HG03342 (cell line): Measurements from ENCODE around the gene ELAC2.

Experiments used
- ATAC-seq: cut with Tn5 transposase; IDR thresholded peaks from one replicate; pipeline ENCODE4 v1.9.1; 2021; ENCODE audit warnings: mild to moderate bottlenecking, moderate library complexity; ENCODE audit not compliant: unreplicated experiment

Gene ELAC2

DNA sequence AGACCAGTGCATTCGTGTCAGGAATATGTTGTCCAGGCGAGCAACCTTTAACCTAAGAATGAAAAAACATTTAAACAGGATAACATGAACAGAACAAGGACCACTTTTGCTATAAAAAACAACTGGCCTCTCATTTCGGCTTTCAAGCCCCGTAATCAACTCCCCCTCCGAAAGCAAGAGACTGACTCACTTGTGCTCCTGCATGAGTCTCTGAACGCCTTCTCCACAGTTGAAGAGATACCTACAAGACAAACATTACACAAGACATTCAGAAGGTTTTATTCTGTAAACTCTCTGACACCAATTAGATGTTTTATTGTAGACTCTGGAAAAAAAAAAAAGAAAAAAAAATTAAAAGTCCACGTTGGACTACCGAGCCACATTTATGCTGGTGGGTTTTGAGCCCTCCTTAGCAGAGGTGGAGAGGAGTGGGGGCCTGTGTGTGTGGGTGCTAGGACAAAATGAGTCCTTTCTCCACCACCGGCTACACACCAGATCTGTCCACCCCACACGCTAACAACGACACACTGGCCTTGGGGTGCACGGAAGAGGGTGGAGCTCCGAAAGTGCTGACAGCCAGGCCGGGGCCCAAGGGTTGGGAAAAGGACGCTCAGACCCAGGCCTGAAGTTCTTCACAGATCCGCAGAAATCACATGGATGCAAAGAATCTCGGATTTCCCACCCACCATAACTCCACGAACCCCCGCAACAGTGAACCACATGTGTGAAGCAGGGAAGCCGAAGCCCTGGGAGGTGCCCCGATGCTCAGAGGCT, 759 bp downstream of the ELAC2 start:
- ATAC-seq = peak; percentile 6

DNA sequence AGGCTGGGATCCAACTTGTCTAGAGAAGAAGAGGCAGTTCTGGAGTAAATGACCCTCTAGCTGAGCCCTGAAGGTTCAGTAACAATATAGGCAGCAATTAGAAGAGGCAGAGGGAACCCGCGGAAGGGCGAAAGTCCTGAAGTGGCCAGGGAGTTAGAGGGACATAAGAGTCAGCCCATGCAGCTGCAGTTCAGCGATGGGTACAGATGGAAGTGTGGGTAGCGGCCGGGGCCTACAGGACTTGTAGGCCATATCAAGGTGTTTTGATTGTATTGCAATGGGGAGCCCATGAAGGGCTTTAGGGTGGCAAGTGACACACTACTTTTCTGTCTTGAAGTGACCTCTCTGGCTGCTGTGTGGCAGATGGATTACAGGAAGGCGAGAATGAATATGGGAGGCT, 3.0 kb downstream of the ELAC2 start:
- ATAC-seq = no peak

DNA sequence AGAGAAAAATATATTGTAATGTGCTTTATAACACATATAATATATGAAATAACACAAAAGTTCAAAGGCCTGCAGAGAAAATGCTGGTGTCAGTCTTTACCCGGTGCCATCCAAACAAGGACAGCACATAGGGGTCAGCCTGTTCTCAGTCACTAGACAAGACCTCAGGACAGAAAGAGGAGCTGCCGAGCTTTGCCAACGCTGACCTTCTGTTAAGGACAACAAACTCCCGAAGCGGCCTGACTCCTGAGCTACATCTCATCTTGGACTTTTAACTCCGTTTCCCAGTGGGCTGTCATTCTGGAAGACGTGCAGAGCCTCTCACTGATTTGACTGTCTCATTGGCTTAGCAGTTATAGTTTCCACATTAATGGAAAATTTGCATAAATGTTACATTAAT, 6.9 kb downstream of the ELAC2 start:
- no peak for ATAC-seq

DNA sequence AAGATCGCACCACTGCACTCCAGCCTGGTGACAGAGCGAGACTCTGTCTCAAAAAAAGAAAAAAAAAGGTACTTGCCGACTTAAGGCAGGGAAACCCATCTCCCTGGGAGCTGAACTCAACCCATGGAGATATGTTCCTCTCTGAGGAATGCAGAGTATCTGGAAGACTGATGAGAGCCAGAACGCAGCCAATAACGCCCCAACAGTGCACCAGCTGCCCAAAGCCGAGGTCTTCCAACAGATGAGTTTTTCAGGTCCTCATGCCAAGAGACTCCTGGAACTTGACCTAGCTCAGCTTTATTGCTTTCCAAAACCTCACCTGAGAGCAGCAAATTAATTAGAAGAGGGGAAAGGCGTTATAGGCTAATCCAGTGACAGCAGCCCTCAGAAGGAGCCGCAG, 9.4 kb downstream of the ELAC2 start:
- ATAC-seq = no peak

GRCh38 chr17:13005530-13005929, 12.3 kb downstream of the ELAC2 start:
- no peak for ATAC-seq

DNA sequence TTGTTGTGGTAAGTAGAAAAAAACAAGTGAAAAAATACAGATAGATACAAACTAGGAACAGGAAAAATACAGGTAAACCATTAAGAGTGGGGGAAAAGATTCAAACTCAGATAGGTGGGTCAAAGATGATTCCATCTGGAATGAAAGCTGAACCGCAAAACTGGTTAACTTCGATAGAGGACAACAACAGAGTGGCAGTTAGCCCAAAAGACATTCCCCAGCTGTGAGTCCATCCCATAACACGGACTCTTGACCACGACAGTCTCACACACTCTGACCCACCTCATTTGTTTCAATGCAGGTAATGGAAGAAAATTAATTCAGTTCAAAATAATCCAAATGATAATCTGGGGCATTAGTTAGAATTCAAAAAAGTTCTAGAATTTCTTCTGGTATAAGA, 13.5 kb downstream of the ELAC2 start:
- ATAC-seq = no peak

- no peak for ATAC-seq
Observed at GRCh38 chr17:13003927-13004326, 13.9 kb downstream of the ELAC2 start.

- no peak for ATAC-seq
Observed at GRCh38 chr17:13003454-13003851, 14.4 kb downstream of the ELAC2 start.

DNA sequence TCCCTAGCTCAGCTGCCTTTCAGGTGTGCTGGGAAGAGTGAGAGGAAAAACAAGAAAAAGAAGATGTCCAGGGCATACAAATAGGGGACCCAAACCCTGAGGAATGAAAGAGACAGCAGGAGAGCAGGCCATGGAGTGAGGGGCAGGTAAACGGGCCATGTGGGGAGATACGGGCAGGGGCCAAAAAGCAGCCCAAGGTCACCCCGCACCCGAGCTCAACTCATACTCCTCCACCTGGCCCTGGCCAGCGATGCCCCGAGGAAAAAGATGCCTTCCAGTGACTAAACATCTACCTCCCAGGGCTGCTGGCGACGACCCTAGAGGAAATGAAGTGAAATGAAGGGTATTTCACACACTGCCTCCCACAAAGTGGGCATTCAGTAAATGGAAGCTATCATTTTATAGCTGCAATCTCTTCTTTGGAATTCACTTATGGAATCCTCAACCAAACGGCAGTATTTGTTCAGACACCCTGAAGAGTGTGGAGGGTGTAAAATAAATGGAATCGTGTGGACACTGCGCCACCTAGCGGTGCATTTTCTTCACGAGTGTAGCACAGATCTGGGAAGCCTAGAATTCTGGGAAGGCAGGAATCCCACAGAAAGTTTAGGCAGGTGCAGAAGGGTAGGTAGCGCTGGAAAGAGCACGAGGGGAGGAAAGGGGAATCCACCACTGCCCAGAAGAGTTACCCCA, 14.9 kb downstream of the ELAC2 start:
- no peak for ATAC-seq

- ATAC-seq = no peak
Observed at GRCh38 chr17:13001991-13002615, 15.7 kb downstream of the ELAC2 start.

DNA sequence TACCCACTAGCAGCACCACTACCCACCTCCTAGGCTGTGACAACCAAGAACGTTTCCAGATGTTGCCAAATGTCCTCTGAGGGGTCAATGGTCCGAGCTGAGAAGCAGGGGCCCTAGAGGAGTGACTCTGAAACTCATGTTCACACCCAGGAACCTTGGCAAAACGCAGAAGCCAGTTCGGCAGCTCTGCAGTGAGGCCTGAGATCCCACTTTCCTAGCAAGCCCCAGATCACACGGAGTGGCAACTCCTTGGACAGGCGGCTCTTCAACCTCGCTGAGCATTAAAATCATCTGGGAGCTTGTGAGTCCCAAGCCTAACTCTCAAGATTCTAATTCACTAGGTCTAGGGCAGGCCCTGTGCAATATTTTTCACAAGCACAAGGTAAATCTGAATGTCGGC, 17.3 kb downstream of the ELAC2 start:
- ATAC-seq = no peak

- no peak for ATAC-seq
Observed at GRCh38 chr17:12998874-12999273, 19.0 kb downstream of the ELAC2 start.

DNA sequence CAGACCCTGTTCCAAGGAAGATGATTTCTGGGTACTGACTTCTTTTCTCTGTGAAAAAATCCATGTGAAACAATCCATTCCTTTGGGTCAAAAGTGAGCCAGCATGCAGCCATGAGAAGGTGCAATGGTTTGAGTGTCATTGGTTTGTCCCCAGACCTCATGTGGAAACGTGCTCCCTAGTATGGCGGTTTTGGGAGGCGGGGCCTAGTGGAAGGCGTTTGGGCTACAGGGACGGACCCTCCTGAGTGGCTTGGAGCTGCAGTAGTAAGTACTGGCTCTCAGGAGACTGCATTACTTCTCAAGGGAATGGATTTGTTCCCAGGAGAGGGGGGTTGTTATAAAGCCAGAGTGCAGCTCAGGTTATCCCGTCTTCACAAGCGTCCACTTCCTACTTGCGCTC, 19.4 kb downstream of the ELAC2 start:
- ATAC-seq = no peak

GRCh38 chr17:12996941-12997340, 20.9 kb downstream of the ELAC2 start:
- no peak for ATAC-seq

GRCh38 chr17:12996357-12996756, 21.5 kb downstream of the ELAC2 start:
- no peak for ATAC-seq

- ATAC-seq = no peak
Observed at GRCh38 chr17:12995896-12996295, 21.9 kb downstream of the ELAC2 start.

- no peak for ATAC-seq
Observed at GRCh38 chr17:12995106-12995895, 22.5 kb downstream of the ELAC2 start.

DNA sequence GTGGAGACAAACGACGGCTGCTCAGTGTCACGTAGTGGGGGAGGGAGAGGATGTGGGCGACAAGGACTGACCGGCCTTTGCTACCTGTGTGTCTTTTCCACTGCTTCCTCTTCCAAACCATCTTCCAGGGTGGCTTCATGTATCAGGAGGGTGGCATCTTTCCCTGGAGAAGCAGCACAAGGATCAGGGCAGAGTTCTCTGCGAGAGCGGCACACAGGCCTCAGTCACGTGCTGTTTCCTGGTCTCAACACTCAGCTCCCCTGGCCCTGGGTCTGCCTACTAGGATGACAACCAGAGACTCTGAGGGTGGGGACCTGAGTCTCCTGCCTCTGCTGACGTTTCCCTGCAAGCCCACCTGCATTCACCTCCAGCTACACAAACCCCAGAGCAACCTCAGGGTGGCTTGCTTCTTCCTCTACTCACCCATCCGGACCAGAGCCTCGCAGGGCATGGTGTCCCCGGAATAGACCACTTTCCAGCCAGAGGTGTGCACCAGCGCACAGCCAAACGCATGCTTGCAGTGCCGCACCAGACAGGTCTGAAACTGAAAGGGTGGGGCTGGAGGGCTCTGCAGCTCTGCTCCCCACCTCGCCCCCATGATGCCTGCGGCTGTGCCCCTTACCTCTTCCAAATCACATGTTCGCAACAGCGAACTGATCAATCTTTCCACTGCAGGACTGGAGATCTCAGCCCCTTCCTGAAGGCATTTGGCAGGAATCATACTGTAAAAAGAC, 23.3 kb downstream of the ELAC2 start:
- no peak for ATAC-seq

DNA sequence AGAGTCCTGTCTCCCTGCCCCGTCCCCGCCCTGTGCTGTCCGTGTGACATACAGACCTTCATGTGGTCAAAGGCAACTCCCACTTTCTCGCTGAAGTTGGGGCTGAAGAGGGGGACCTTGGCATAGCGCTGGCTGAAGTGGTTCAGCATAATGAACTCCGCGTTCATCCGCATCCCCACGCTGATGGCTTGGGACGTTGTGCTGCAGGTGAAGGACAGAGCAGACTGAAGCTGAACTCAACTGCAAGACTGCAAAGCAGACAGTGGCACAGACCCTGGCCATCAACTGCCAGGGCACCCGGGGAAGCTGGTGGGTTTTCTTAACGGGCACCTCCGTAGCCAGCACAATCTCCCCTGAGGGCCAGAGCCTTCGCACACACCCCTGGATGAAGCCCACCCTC, 24.2 kb downstream of the ELAC2 start:
- ATAC-seq = no peak

GRCh38 chr17:12992676-12993075, 25.2 kb downstream of the ELAC2 start:
- ATAC-seq = no peak

GRCh38 chr17:12990926-12991325, 26.9 kb downstream of the ELAC2 start:
- ATAC-seq = no peak
